GM19463 (cell line): ENCODE results near the gene ACSF3.

Source experiments
- ATAC-seq: cut with Tn5 transposase; IDR thresholded peaks from one replicate; pipeline ENCODE4 v1.9.1; 2021; ENCODE audit warnings: mild to moderate bottlenecking, moderate library complexity; ENCODE audit not compliant: unreplicated experiment

Gene ACSF3

GRCh38 chr16:89108416-89108815, 14.8 kb downstream of the ACSF3 start:
- ATAC-seq: no peak

GRCh38 chr16:89110641-89111040, 17.0 kb downstream of the ACSF3 start:
- ATAC-seq: no peak

- no peak for ATAC-seq
These were observed 17.6 kb downstream of the ACSF3 start for GRCh38 chr16:89111263-89111662.

GRCh38 chr16:89112377-89113151, 18.9 kb downstream of the ACSF3 start:
- no peak for ATAC-seq

DNA sequence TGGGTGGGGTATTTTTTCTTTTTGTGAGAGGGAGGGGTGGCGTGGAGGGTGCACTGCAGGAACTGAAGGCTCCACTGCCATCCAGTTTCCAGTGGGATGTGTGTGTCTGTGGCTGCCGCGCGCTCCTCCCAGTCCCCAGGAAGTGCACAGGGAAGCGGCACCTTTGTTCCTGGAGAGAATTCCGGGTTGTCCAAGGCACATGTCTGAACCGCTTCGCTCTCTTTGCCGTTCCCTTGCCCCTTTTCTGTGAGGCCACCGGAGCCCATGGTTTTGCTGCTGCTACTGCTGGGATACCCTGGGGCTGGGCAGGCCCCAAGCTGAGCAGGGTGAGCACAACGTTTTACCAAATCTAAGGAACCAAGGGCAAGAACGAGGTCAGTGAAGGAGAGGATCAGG, 19.5 kb downstream of the ACSF3 start:
- no peak for ATAC-seq

GRCh38 chr16:89113661-89114060, 20.0 kb downstream of the ACSF3 start:
- no peak for ATAC-seq

- no peak for ATAC-seq
These were observed 20.7 kb downstream of the ACSF3 start for GRCh38 chr16:89114159-89114981.

DNA sequence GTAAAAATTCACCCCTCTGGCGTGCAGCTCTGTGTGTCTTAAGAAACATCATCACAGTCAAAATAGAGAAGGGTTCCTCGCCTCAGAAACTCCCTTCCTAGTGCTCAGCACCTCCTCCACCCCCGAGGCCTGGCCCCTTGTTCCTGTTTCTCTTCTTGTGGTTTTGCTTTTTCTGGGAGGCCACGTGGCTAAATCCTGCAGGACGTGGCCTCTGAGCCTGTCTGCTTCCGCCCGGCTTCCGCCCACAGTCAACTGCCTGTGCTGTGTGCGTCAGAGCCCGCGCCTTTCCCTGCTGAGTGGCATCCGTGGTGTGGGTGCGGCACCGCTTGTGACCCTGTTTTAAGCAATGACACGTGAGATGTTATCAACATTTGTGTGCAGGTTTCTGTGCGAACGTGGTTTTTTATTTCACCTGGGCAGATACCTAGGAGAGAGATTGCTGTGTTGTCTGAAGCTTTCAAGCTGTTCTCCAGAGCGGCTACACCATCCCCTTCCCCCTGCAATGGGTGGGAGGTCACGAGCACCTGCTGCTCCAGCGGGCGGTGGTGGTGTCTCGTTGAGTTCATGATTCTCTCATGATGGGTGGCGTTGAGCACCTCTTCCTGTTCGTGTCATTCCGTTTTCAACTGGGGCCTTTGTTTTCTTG, 21.7 kb downstream of the ACSF3 start:
- ATAC-seq: peak; percentile 86

DNA sequence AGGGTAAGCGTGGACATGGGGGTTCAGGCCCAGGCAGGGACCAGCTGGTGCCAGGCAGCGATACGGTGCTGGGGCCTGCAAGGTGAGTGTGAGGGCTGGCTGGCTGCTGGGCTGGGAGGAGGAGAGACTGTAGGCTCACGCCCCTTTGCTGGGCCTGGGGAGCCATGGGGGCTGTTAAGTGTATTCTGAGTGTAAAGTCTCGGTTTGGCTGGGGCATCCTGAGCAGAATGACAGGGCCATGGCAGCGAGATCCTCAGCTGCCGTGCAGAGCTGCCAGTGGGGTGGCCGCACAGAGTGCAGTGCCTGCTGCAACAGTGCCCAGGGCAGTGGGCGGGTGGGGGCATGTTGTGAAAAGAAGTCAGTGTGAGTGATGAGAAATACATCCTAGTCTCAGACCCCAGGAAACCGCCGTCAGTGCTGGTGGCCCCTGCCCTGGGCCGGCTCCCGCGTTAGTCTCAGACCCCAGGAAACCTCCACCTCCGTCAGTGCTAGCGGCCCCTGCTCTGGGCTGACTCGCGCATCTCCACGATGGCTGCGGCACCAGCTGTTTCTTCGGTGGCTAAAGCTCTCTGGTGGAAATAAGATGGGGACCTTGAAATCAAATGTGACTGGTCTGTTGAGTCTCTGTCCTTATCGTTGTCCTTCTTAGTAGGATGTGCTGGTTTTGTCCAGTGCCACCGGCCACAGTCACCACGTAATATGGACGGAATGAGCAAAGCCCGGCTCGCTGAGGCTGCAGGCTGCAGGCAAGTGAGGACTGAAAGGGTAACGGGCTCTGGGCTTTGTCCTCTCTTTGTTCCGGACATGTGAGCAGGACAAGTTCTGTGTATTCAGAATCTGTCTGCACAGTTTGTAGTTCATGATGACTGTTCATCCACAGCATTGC, 22.9 kb downstream of the ACSF3 start:
- ATAC-seq: no peak

GRCh38 chr16:89117227-89117974, 23.7 kb downstream of the ACSF3 start:
- no peak for ATAC-seq

GRCh38 chr16:89117975-89118289, 24.3 kb downstream of the ACSF3 start:
- no peak for ATAC-seq

DNA sequence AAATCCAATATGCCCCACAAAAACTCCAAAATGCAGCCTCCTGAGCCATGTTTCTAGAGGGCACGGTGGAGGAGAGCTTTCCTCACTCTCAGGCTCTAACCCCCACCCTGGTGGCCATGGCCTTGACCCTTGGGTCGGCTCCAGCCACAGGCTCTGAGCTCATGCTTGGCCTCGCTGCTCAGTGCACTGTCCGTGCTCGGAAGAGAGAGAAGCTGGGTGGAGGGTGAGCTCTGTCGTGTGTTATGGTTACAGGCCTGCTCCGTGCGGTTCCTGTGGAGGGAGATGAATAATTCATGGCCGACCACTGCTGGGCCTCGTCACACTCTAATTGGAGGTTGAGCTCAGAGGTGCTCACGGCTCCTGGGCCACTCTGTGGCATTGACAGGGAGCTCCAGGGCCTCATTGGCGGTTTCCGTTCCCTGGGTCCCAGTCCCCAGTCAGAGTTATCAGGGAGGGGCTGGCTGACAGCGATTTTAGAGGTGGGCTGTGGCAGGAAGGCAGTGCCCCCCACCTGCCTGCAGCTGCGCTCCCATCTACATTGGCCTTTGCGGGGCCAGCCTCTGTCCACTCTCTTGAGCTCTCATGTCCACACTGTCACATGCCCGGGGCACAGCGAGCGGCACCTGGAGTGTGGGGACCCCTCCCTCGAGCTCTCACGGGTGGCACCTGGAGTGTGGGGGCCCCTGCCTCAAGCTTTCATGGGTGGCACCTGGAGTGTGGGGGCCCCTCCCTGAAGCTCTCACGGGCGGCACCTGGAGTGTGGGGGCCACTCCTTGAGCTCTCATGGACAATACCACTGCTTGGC, 24.9 kb downstream of the ACSF3 start:
- ATAC-seq: no peak

- ATAC-seq: no peak
These were observed 25.5 kb downstream of the ACSF3 start for GRCh38 chr16:89119166-89119621.

- no peak for ATAC-seq
These were observed 26.0 kb downstream of the ACSF3 start for GRCh38 chr16:89119661-89120141.

DNA sequence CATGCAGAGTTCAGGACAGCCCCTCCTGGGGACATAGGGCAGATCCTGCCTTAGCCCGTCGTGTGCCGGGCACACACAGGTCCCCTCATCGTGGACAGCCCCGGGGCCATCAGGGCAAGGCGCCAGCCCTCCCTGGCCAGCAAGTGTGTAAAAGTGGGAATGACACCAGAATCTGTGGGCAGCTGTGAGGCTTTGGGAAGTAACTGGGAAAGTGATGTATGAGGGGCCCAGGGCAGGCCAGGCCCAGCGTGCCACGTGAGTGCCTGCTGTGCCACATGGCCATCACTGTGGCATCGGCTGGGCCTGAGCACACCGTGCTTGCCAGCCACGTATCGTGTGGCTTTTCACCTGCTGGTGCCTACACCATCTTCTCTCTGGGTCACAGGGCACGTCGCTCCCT, 26.6 kb downstream of the ACSF3 start:
- no peak for ATAC-seq

DNA sequence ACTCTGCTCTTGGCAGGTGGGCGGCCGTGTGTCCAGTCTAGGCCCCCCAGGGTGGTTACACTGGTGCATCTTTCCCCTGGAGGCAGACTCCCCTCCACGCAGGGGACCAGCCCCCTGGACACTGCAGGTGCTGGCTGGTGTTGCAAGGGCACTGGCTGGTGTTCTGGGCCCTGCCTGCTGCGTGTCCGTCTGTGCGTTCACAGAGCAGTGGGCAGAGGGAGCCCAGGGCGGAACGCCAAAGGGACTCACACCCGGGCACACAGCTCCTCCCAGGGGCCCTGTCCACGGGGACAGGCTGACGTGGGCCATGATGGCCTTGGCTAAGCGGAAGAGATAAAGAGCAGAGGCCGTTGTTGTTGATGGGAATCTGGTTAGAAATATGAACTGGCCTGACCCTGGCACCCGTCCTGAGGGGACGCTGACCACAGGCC, 27.3 kb downstream of the ACSF3 start:
- ATAC-seq: no peak

DNA sequence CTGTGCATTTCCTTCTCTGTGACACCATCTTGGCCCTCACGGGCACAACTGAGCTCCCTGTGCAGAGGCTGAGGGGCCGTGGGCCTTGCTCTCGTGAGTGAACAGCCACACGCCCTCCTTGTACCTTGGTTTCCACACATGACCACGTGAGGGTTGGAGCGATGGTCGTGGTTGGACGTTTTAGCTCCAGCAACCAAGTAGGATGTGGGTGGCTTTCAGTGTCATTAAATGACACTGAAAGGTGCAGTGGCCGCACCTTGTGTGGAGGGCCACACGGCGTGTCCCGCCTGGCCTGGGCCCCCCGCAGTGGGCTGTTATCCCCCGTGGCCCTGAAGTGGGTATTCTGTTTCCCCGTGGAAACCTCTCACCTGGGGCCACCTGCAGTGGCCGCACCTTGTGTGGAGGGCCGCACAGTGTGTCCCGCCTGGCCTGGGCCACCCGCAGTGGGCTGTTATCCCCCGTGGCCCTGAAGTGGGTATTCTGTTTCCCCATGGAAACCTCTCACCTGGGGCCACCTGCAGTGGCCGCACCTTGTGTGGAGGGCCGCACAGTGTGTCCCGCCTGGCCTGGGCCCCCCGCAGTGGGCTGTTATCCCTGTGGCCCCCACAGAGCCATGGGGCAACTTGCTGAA, 28.2 kb downstream of the ACSF3 start:
- ATAC-seq: no peak

DNA sequence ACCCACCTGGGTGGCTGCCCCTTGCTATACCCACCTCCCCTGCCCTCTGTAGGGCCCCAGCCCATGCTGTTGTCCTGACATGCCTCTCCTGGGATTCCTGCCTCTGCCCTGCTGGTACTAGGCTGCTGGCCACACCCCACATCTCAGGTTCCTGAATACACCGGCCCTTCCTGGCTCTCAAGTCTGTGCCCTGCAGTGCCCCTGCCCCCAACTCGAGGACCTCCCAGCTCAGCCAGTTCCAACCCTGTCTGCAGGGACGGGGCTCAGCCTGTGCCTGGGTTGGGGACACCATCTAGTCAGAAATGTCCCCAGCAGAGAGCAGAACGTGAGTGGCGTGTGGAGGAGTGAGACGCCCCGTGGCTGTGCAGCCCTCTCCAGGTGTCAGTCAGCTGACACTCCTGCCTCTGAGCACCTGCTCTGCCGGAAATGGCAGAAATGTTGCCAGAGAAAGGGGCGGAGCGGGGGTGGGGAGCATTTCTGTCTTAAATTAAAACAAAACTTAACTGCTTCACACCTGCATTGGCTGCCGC, 28.7 kb downstream of the ACSF3 start:
- ATAC-seq: no peak
